OCI-LY1 (cell line): Measurements from ENCODE around the gene CD79B.
"Not testable (repeated sequence)": the region's sequence is repeated elsewhere in the genome, so short reads cannot be mapped to it uniquely, and the experiment has no call there.

Experiments
- EZH2 ChIP-seq: fragments of 200-600 bp; sonication (generic), shearing (Covaris generic); IDR thresholded peaks from 2 replicates; pipeline ENCODE4 v1.8.0; 2017; ENCODE audit warnings: borderline replicate concordance, mixed run types, mild to moderate bottlenecking, antibody characterized with exemption, low read length, moderate library complexity, mixed read lengths
- TF ChIP-seq, protein P1 (sequence below): fragments of 200-600 bp; sonication (generic), shearing (Covaris generic); IDR thresholded peaks from 2 replicates; pipeline ENCODE4 v1.5.1; 2017; ENCODE audit warnings: mild to moderate bottlenecking, antibody characterized with exemption, low read length, moderate library complexity, mixed read lengths

DNA sequence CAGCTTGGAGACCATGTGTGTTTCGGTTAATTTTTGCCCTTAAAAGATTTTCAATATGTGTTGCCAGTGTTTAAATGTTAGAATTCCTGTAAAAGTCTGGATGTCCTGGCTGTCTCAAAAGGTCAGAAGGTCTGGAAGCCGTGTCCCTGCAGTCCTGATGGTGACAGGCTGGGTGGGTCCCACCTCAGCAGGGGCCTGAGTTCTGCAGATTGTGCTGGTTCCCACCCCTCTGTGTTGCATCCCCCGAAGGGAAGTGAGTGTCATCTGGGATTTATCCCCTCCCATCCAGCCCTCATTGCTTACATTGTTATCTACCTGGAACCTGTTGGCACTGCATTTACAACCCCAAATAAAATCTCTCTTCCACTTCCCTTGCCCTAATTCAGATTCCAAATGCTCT lies 38.1 kb downstream of the CD79B start:
- TF ChIP-seq, protein P1, sequence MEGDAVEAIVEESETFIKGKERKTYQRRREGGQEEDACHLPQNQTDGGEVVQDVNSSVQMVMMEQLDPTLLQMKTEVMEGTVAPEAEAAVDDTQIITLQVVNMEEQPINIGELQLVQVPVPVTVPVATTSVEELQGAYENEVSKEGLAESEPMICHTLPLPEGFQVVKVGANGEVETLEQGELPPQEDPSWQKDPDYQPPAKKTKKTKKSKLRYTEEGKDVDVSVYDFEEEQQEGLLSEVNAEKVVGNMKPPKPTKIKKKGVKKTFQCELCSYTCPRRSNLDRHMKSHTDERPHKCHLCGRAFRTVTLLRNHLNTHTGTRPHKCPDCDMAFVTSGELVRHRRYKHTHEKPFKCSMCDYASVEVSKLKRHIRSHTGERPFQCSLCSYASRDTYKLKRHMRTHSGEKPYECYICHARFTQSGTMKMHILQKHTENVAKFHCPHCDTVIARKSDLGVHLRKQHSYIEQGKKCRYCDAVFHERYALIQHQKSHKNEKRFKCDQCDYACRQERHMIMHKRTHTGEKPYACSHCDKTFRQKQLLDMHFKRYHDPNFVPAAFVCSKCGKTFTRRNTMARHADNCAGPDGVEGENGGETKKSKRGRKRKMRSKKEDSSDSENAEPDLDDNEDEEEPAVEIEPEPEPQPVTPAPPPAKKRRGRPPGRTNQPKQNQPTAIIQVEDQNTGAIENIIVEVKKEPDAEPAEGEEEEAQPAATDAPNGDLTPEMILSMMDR, result not testable (repeated sequence)
- TF ChIP-seq EZH2, result not testable (repeated sequence)
